ENCODE data around the gene ASB5. TPM values are rescaled to one million over a fixed set of nuclear protein-coding genes. Genes with fewer than 3 reads are reported as not detected.

Gene ASB5
- total and polyA plus RNA-seq, 9 of the 15 experiments (the other 6 are each of a cell fraction or from before 2014, with no cell fraction given): not detected

GRCh38 chr4:176222149-176222548 is 46.9 kb downstream of the ASB5 start:
- no peaks in the 10 kb centered on the region for H3K36me3 ChIP-seq (ENCODE audit: control insufficient read depth, insufficient read depth, low read length)
- ChIA-PET POLR2A (interaction anchor here (1.5 kb wide), 1 partner anchor 9 kb away, joined by 3 read pairs; no protein-coding TSS in a partner anchor), CTCF (ENCODE audit: low intra/inter-chr PET ratio) (no interaction called here)
- H3K4me1 ChIP-seq (replicated peaks in 1 of 2; ENCODE audit: control insufficient read depth in 2 of 2, insufficient read depth in 2 of 2, low read length in 2 of 2): no peaks in the 10 kb centered on the region
- no peaks in the 10 kb centered on the region for H4K20me1 ChIP-seq (replicated peaks; ENCODE audit: control insufficient read depth, insufficient read depth, low read length)
- in situ Hi-C loops (cut with MboI) (no loop called here), intact Hi-C loops (cut with micrococcal nuclease) (no loop called here)
- TF ChIP-seq SMAD1 (IDR thresholded peaks at IDR 0.05; ENCODE audit: low read depth, low read length, partially characterized antibody): no peak
- TF ChIP-seq RFX5 (IDR thresholded peaks at IDR 0.05; ENCODE audit: low read depth, low read length): no peak
- TF ChIP-seq MEF2A (IDR thresholded peaks at IDR 0.05; ENCODE audit: control insufficient read depth, low read depth, low read length): no peak
- TF ChIP-seq, protein P1, sequence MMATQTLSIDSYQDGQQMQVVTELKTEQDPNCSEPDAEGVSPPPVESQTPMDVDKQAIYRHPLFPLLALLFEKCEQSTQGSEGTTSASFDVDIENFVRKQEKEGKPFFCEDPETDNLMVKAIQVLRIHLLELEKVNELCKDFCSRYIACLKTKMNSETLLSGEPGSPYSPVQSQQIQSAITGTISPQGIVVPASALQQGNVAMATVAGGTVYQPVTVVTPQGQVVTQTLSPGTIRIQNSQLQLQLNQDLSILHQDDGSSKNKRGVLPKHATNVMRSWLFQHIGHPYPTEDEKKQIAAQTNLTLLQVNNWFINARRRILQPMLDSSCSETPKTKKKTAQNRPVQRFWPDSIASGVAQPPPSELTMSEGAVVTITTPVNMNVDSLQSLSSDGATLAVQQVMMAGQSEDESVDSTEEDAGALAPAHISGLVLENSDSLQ (IDR thresholded peaks at IDR 0.05): no peak
- TF ChIP-seq CREB1 (IDR thresholded peaks at IDR 0.05): no peak
- TF ChIP-seq CREB1 (CRISPR knock-in tag; IDR thresholded peaks at IDR 0.05): no peak
- TF ChIP-seq ZNF184 (CRISPR knock-in tag; IDR thresholded peaks at IDR 0.05): no peak
- no peak for TF ChIP-seq BHLHE40 (IDR thresholded peaks at IDR 0.05; ENCODE audit: low read length)
- TF ChIP-seq HOMEZ (CRISPR knock-in tag; IDR thresholded peaks at IDR 0.05): no peak
- TF ChIP-seq CXXC5 (CRISPR knock-in tag; IDR thresholded peaks at IDR 0.05): no peak
- TF ChIP-seq, protein P2, sequence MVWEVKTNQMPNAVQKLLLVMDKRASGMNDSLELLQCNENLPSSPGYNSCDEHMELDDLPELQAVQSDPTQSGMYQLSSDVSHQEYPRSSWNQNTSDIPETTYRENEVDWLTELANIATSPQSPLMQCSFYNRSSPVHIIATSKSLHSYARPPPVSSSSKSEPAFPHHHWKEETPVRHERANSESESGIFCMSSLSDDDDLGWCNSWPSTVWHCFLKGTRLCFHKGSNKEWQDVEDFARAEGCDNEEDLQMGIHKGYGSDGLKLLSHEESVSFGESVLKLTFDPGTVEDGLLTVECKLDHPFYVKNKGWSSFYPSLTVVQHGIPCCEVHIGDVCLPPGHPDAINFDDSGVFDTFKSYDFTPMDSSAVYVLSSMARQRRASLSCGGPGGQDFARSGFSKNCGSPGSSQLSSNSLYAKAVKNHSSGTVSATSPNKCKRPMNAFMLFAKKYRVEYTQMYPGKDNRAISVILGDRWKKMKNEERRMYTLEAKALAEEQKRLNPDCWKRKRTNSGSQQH (CRISPR knock-in tag; IDR thresholded peaks at IDR 0.05): no peak
- TF ChIP-seq KAT2B (IDR thresholded peaks at IDR 0.05; ENCODE audit: low read depth, low read length): no peak
- no peak for TF ChIP-seq TCF7 (IDR thresholded peaks at IDR 0.05; ENCODE audit: borderline replicate concordance)
- TF ChIP-seq U2AF1 (optimal IDR thresholded peaks at IDR 0.05; ENCODE audit: low read depth, low read length): no peak
- TF ChIP-seq ZKSCAN8 (CRISPR knock-in tag; IDR thresholded peaks at IDR 0.05): no peak
- 2% methylated on average over 5 of the region's 5 CpGs for WGBS (ENCODE audit: insufficient coverage, low coverage, missing lambda C conversion rate)
- no peak overlapping the region for H2AFZ ChIP-seq (ENCODE audit: low read depth, low read length)
- DNase-seq (ENCODE audit: extremely low read depth in 1 of 4, low spot score in 3 of 4): no peak
- no peaks in the 10 kb centered on the region for H3K9me3 ChIP-seq (replicated peaks; ENCODE audit: control insufficient read depth, insufficient read depth, low read depth, low read length)
- no peaks in the 10 kb centered on the region for H3K9me1 ChIP-seq (ENCODE audit: control insufficient read depth, insufficient read depth, low read length)
- no peak overlapping the region for H3K27ac ChIP-seq (ENCODE audit: extremely low read depth, low read depth, low read length)
- no peaks in the 10 kb centered on the region for H3K79me2 ChIP-seq (ENCODE audit: control insufficient read depth, insufficient read depth, low read length)
- no peak for FAIRE-seq
- no peak overlapping the region for H3K4me2 ChIP-seq (ENCODE audit: insufficient read depth, low read length)
- BruUV-seq (replicated peaks): no TSS peak
- H3K27me3 ChIP-seq (ENCODE audit: control insufficient read depth in 2 of 2, insufficient read depth in 2 of 2, low read length in 2 of 2): no peaks in the 10 kb centered on the region
- H3K4me3 ChIP-seq: no peak overlapping the region
- H3K9ac ChIP-seq (ENCODE audit: insufficient read depth in 1 of 2, low read depth in 2 of 2, low read length in 2 of 2): no peak overlapping the region
- no peak for ATAC-seq
